HL-60/S4 (cell line): ENCODE data around the gene TECTA.

Experiments used
- in situ Hi-C: fragments of 300-500 bp; cut with MboI; formaldehyde crosslinking; loops from 2 replicates; pipeline ENCODE4 v1.14.3; 2022; ENCODE audit warnings: low sequenced_read_pairs

Gene TECTA

GRCh38 chr11:121161349-121161917, 60.4 kb downstream of the TECTA start:
- in situ Hi-C loops, result no loop called here

- in situ Hi-C loops, result no loop called here
These were observed 62.7 kb downstream of the TECTA start for GRCh38 chr11:121163658-121164308.

GRCh38 chr11:121177629-121178028, 76.6 kb downstream of the TECTA start:
- in situ Hi-C loops, result loop anchor here (25.0 kb wide), 1 partner anchor 665 kb away; the partner anchor contains the start of gene GRIK4

GRCh38 chr11:121179306-121179705, 78.3 kb downstream of the TECTA start:
- in situ Hi-C loops, result loop anchor here (25.0 kb wide), 1 partner anchor 667 kb away; the partner anchor contains the start of gene GRIK4

- in situ Hi-C loops, result loop anchor here (25.0 kb wide), 1 partner anchor 668 kb away; the partner anchor contains the start of gene GRIK4
These were observed 79.1 kb downstream of the TECTA start for GRCh38 chr11:121180183-121180582.

- in situ Hi-C loops, result loop anchor here (25.0 kb wide), 1 partner anchor 676 kb away; the partner anchor contains the start of gene GRIK4
These were observed 87.7 kb downstream of the TECTA start for GRCh38 chr11:121188776-121189175.

- in situ Hi-C loops, result loop anchor here (25.0 kb wide), 1 partner anchor 680 kb away; the partner anchor contains the start of gene GRIK4
These were observed 90.8 kb downstream of the TECTA start for GRCh38 chr11:121191818-121192217.

- in situ Hi-C loops, result loop anchor here (25.0 kb wide), 1 partner anchor 683 kb away; the partner anchor contains the start of gene GRIK4
These were observed 93.9 kb downstream of the TECTA start for GRCh38 chr11:121194731-121195596.

- in situ Hi-C loops, result loop anchor here (25.0 kb wide), 1 partner anchor 686 kb away; the partner anchor contains the start of gene GRIK4
These were observed 97.4 kb downstream of the TECTA start for GRCh38 chr11:121198491-121198890.

- in situ Hi-C loops, result loop anchor here (25.0 kb wide), 1 partner anchor 687 kb away; the partner anchor contains the start of gene GRIK4
These were observed 98.5 kb downstream of the TECTA start for GRCh38 chr11:121199516-121199915.

- in situ Hi-C loops, result no loop called here
These were observed 105.8 kb downstream of the TECTA start for GRCh38 chr11:121206810-121207209.

GRCh38 chr11:121207485-121208115, 106.6 kb downstream of the TECTA start:
- in situ Hi-C loops, result no loop called here

- in situ Hi-C loops, result no loop called here
These were observed 109.5 kb downstream of the TECTA start for GRCh38 chr11:121210445-121211080.

- in situ Hi-C loops, result no loop called here
These were observed 110.6 kb downstream of the TECTA start for GRCh38 chr11:121211626-121212025.

GRCh38 chr11:121212536-121213361, 111.7 kb downstream of the TECTA start:
- in situ Hi-C loops, result no loop called here

- in situ Hi-C loops, result no loop called here
These were observed 112.4 kb downstream of the TECTA start for GRCh38 chr11:121213362-121213893.

- in situ Hi-C loops, result no loop called here
These were observed 113.8 kb downstream of the TECTA start for GRCh38 chr11:121214861-121215260.

- in situ Hi-C loops, result no loop called here
These were observed 120.6 kb downstream of the TECTA start for GRCh38 chr11:121221496-121222200.
